Parathyroid adenoma (tissue), 2 donors: ENCODE results near the gene MINDY4.

Source experiments
- H2AFZ ChIP-seq: fragments of 300-600 bp; sonication (generic); one replicate; pipeline ENCODE4 v1.7.0; 2017; ENCODE audit warnings: antibody characterized with exemption, mild to moderate bottlenecking
- H3K27ac ChIP-seq: fragments of 300-600 bp; sonication (generic); one replicate; pipeline ENCODE4 v1.7.0; 2017
- H3K27me3 ChIP-seq: fragments of 300-600 bp; sonication (generic); one replicate; pipeline ENCODE4 v1.7.0; 2017; ENCODE audit warnings: low read length; ENCODE audit not compliant: control insufficient read depth, insufficient read depth
- H3K36me3 ChIP-seq: fragments of 300-600 bp; sonication (generic); one replicate; pipeline ENCODE4 v1.7.0; 2017; ENCODE audit warnings: low read length; ENCODE audit not compliant: control insufficient read depth, insufficient read depth
- H3K4me1 ChIP-seq: fragments of 300-600 bp; sonication (generic); one replicate; pipeline ENCODE4 v1.7.0; 2017; ENCODE audit warnings: control low read depth
- H3K4me2 ChIP-seq: fragments of 300-600 bp; sonication (generic); one replicate; pipeline ENCODE4 v1.7.0; 2017; ENCODE audit warnings: low read length
- H3K4me3 ChIP-seq: fragments of 300-600 bp; sonication (generic); one replicate; pipeline ENCODE4 v1.7.0; 2017; ENCODE audit warnings: low read depth, low read length
- H3K79me2 ChIP-seq: fragments of 300-600 bp; sonication (generic); one replicate; pipeline ENCODE4 v1.7.0; 2017; ENCODE audit warnings: control low read depth
- H3K9ac ChIP-seq: fragments of 300-600 bp; sonication (generic); one replicate; pipeline ENCODE4 v1.7.0; 2017; ENCODE audit warnings: mild to moderate bottlenecking
- H3K9me3 ChIP-seq: fragments of 300-600 bp; sonication (generic); one replicate; pipeline ENCODE4 v1.7.0; 2017; ENCODE audit warnings: low read length; ENCODE audit not compliant: control insufficient read depth
- TF ChIP-seq, protein P1 (sequence below): fragments of 300-600 bp; sonication (generic); IDR thresholded peaks from one replicate; pipeline ENCODE4 v1.7.0; 2017; ENCODE audit warnings: antibody characterized with exemption, mild to moderate bottlenecking
- donor health status: primary hyperparathyroidism.

MINDY4 gene

DNA sequence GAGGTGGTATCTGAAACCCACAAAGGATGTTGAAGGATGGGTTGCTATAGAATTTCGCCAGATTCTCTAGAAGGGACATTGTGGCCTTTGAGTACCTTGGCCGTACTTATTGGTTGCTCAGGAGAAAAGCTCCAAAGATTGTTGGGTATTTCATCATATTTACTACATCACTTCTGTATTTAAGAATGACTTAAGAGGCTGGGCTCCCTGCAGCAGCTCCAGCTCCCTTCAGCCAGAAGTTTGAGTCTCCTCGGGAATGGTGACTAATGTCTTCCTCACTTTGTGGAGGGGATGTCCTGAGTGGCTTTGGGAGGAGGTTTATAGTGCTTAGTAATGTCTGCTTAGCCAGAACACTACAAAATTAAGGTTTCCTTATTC lies 18.1 kb downstream of the MINDY4 start:
- Histone ChIP-seq H3K4me2 (no peak overlapping the region), H3K9me3 (no peaks in the 10 kb centered on the region), H3K27ac (no peak overlapping the region), H3K79me2 (no peaks in the 10 kb centered on the region), H3K4me1 (peaks cover 6% of the 10 kb centered on the region), H3K36me3 (no peaks in the 10 kb centered on the region), H3K27me3 (no peaks in the 10 kb centered on the region), H3K4me3 (no peak overlapping the region), H2AFZ (no peak overlapping the region), H3K9ac (no peak overlapping the region)
- TF ChIP-seq, protein P1, sequence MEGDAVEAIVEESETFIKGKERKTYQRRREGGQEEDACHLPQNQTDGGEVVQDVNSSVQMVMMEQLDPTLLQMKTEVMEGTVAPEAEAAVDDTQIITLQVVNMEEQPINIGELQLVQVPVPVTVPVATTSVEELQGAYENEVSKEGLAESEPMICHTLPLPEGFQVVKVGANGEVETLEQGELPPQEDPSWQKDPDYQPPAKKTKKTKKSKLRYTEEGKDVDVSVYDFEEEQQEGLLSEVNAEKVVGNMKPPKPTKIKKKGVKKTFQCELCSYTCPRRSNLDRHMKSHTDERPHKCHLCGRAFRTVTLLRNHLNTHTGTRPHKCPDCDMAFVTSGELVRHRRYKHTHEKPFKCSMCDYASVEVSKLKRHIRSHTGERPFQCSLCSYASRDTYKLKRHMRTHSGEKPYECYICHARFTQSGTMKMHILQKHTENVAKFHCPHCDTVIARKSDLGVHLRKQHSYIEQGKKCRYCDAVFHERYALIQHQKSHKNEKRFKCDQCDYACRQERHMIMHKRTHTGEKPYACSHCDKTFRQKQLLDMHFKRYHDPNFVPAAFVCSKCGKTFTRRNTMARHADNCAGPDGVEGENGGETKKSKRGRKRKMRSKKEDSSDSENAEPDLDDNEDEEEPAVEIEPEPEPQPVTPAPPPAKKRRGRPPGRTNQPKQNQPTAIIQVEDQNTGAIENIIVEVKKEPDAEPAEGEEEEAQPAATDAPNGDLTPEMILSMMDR, result no peak

DNA sequence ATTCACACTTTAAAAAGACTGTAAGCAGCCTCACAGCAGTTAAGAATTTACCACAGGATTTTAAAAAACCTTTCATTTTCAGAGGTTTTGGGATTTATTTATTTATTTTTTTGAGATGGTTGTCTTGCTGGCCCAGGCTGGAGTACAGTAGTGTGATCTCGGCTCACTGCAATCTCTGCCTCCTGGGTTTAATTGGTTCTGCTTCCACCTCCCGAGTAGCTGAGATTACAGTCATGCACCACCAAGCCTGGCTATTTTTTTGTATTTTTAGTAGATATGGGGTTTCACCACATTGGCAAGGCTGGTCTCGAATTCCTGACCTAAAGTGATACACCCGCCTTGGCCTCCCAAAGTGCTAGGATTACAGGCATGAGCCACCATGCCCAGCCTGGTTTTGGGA lies 19.1 kb downstream of the MINDY4 start:
- Histone ChIP-seq H3K4me2 (no peak overlapping the region), H3K36me3 (no peaks in the 10 kb centered on the region), H3K9ac (no peak overlapping the region), H3K79me2 (no peaks in the 10 kb centered on the region), H3K27ac (no peak overlapping the region), H3K27me3 (no peaks in the 10 kb centered on the region), H3K9me3 (no peaks in the 10 kb centered on the region), H3K4me1 (peaks cover 7% of the 10 kb centered on the region), H3K4me3 (no peak overlapping the region), H2AFZ (no peak overlapping the region)
- TF ChIP-seq, protein P1, result no peak

DNA sequence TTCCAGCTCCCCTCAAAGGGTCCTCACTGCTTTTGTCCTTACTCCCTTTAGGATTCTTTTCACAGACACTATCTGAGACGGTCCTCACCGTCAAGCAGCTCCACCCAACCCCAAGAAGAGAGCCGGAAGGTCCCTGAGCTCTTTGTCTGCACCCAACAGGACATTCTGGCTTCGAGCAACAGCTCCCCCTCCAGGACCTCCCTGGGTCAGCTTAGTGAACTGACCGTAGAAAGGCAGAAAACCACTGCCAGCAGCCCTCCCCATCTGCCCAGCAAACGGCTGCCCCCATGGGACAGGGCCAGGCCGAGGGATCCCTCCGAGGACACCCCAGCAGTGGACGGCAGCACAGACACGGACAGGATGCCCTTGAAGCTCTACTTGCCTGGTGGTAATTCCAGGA lies 19.9 kb downstream of the MINDY4 start:
- Histone ChIP-seq H3K4me1 (peaks cover 12% of the 10 kb centered on the region), H3K9ac (no peak overlapping the region), H3K9me3 (no peaks in the 10 kb centered on the region), H3K79me2 (no peaks in the 10 kb centered on the region), H3K4me3 (no peak overlapping the region), H2AFZ (no peak overlapping the region), H3K4me2 (no peak overlapping the region), H3K27ac (no peak overlapping the region), H3K27me3 (no peaks in the 10 kb centered on the region), H3K36me3 (no peaks in the 10 kb centered on the region)
- TF ChIP-seq, protein P1, result no peak

DNA sequence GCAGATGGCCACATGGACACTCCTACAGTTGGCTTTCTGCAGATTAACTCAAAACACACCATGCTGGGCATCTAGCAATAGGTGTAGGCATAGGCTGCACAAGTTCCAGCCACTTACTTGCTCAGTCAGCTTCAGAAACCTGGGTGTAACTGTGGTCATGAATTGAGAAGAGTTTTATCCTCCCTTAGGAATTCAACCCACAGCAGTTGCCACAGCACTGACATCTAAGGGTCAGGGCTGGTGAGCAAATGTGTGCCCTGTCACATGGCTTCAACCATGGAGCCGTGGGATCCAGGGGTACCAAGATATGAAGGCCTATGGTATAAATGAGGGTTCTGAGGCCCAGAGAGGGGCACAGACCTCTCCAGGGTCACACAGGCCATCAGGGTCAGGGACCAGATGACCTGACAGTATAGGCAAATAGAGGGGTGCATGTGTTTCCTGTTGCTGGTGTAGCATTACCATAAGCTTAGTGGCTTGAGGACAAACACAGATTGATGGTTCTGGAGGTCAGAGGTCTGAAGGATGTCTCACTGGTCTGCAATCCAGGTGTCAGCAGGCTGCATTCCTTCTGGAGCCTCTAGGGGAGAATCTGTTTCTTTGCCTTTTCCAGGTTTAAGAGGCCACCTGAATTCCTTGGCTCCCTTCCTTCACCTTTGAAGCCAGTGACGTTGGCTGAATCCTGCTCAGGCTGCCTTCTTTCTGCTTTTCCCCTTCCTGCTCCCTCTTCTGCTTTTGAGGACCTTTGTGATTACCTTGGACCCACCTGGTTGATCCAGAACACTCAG lies 24.1 kb downstream of the MINDY4 start:
- no peak overlapping the region for H3K4me3 ChIP-seq
- TF ChIP-seq, protein P1, result no peak
- no peak overlapping the region for H2AFZ ChIP-seq
- H3K4me2 ChIP-seq, result no peak overlapping the region
- no peaks in the 10 kb centered on the region for H3K36me3 ChIP-seq
- H3K27me3 ChIP-seq, result no peaks in the 10 kb centered on the region
- H3K9ac ChIP-seq, result no peak overlapping the region
- H3K27ac ChIP-seq, result no peak overlapping the region
- no peaks in the 10 kb centered on the region for H3K9me3 ChIP-seq
- peaks cover 5% of the 10 kb centered on the region for H3K4me1 ChIP-seq
- H3K79me2 ChIP-seq, result peaks cover 4% of the 10 kb centered on the region
